Sciatic nerve (tissue), 2 donors: ENCODE results near the gene OR1E2. TPM values are rescaled to one million over a fixed set of nuclear protein-coding genes. Genes with fewer than 3 reads are reported as not detected.
"Not testable (repeated sequence)": the region's sequence is repeated elsewhere in the genome, so short reads cannot be mapped to it uniquely, and the experiment has no call there.

ENCODE experiments used
- ATAC-seq: fragments of 200-7000 bp; cut with Tn5 transposase; one replicate; pipeline ENCODE4 v1.9.1; 2020; ENCODE audit warnings: mild to moderate bottlenecking, moderate library complexity
- DNase-seq: peaks from one replicate; pipeline ENCODE4 v3.0.0-alpha.2; 2020; ENCODE audit warnings: low spot score
- intact Hi-C: fragments of 100-400 bp; cut with DNase I; formaldehyde crosslinking; loops from one replicate; pipeline ENCODE4 v1.14.2; 2022
- total RNA-seq: library from RNA; stranded (reverse); fragmentation: NEBNext Ultra II Directional; extraction: Animal tissue kit (Norgen Biotek cat#: 25700); gene quantifications from one replicate; pipeline ENCODE4 v1.2.1, GENCODE V29; 2021
- donor health status: DM: no; HTN: no; CAD: no.
- donor health status: DM: no; HTN: no; CAD: no.

The OR1E2 gene
- total RNA-seq, result not detected

GRCh38 chr17:3433741-3434140, at the start of gene OR1E2:
TSS of gene OR1E2 (minus strand) at chr17:3433841. CDS start at chr17:3433841, 0 bp downstream.
- DNase-seq, result no peak
- ATAC-seq, result no peak
- intact Hi-C loops, result no loop called here

- intact Hi-C loops, result no loop called here
- ATAC-seq (no peak), DNase-seq (no peak)
Observed at GRCh38 chr17:3482852-3483251, 49.2 kb upstream of the OR1E2 start.

GRCh38 chr17:3479988-3480387, 46.3 kb upstream of the OR1E2 start:
- ATAC-seq (no peak), DNase-seq (no peak)
- intact Hi-C loops, result loop anchor here (10.0 kb wide), 1 partner anchor 55 kb away; no protein-coding TSS in a partner anchor

- intact Hi-C loops, result loop anchor here (10.0 kb wide), 1 partner anchor 59 kb away; no protein-coding TSS in a partner anchor
- ATAC-seq, result peak; percentile 83
- no peak for DNase-seq
Observed at GRCh38 chr17:3475812-3476610, 42.4 kb upstream of the OR1E2 start, which contains the start of gene ASPA. TSS of gene ASPA (plus strand) at chr17:3475997. CDS start at chr17:3476160, 163 bp downstream.

GRCh38 chr17:3475251-3475685, 41.6 kb upstream of the OR1E2 start:
- intact Hi-C loops, result loop anchor here (10.0 kb wide), 1 partner anchor 60 kb away; no protein-coding TSS in a partner anchor
- ATAC-seq, result peak; percentile 85
- peak; percentile 66 for DNase-seq

- peak; percentile 58 for ATAC-seq
- DNase-seq, result no peak
- intact Hi-C loops, result loop anchor here (10.0 kb wide), 1 partner anchor 61 kb away; no protein-coding TSS in a partner anchor
Observed at GRCh38 chr17:3474212-3474611, 40.6 kb upstream of the OR1E2 start.

GRCh38 chr17:3472137-3472536, 38.5 kb upstream of the OR1E2 start:
- DNase-seq, result no peak
- intact Hi-C loops, result loop anchor here (10.0 kb wide), 1 partner anchor 63 kb away; no protein-coding TSS in a partner anchor
- ATAC-seq, result no peak

- ATAC-seq (no peak), DNase-seq (no peak)
- intact Hi-C loops, result loop anchor here (10.0 kb wide), 1 partner anchor 63 kb away; no protein-coding TSS in a partner anchor
Observed at GRCh38 chr17:3471599-3471998, 38.0 kb upstream of the OR1E2 start, which contains the start of gene SPATA22. TSS of gene SPATA22 (minus strand) at chr17:3471819. CDS start at chr17:3469325, 2,494 bp downstream.

GRCh38 chr17:3469529-3469928, 35.9 kb upstream of the OR1E2 start:
- intact Hi-C loops, result no loop called here
- DNase-seq (no peak), ATAC-seq (no peak)

GRCh38 chr17:3466355-3466754, 32.7 kb upstream of the OR1E2 start:
- DNase-seq, ATAC-seq, intact Hi-C loops: not testable (repeated sequence)

- DNase-seq, result no peak
- intact Hi-C loops, result no loop called here
Observed at GRCh38 chr17:3448059-3448665, 14.5 kb upstream of the OR1E2 start.

GRCh38 chr17:3447625-3448024, 14.0 kb upstream of the OR1E2 start:
- intact Hi-C loops, result no loop called here
- no peak for DNase-seq
- ATAC-seq, result no peak

More at GRCh38 chr17:3448059-3448665, 14.5 kb upstream of the OR1E2 start:
- ATAC-seq, result no peak

- DNase-seq, result no peak
- intact Hi-C loops, result no loop called here
- ATAC-seq, result no peak
Observed at GRCh38 chr17:3440451-3440850, 6.8 kb upstream of the OR1E2 start.

GRCh38 chr17:3438368-3438767, 4.7 kb upstream of the OR1E2 start:
- DNase-seq, result no peak

GRCh38 chr17:3433215-3433614, 426 bp downstream of the OR1E2 start:
- intact Hi-C loops, DNase-seq, ATAC-seq: not testable (repeated sequence)

More at GRCh38 chr17:3438368-3438767, 4.7 kb upstream of the OR1E2 start:
- intact Hi-C loops, result no loop called here
- no peak for ATAC-seq

- DNase-seq (no peak), ATAC-seq (no peak)
- intact Hi-C loops, result no loop called here
Observed at GRCh38 chr17:3418222-3418621, 15.4 kb downstream of the OR1E2 start.

GRCh38 chr17:3415610-3416009, 18.0 kb downstream of the OR1E2 start:
- ATAC-seq (no peak), DNase-seq (no peak)
- intact Hi-C loops, result no loop called here

GRCh38 chr17:3412216-3412615, 21.4 kb downstream of the OR1E2 start:
- intact Hi-C loops, DNase-seq, ATAC-seq: not testable (repeated sequence)

GRCh38 chr17:3411070-3411469, 22.6 kb downstream of the OR1E2 start, which contains the start of gene OR3A3:
TSS of gene OR3A3 (plus strand) at chr17:3411370.
- intact Hi-C loops, result no loop called here
- no peak for DNase-seq
- no peak for ATAC-seq
